Progenitor cell of endocrine pancreas (in vitro differentiated cells): Measurements from ENCODE around the gene MROH7. TPM values are rescaled to one million over a fixed set of nuclear protein-coding genes. Genes with fewer than 3 reads are reported as not detected.

Experiments used
- DNase-seq: peaks from one replicate; pipeline ENCODE4 v3.0.0; 2021; ENCODE audit warnings: low spot score; ENCODE audit not compliant: unreplicated experiment
- H3K27ac Mint-ChIP-seq: 2 replicates; pipeline ENCODE4 v1.8.0; 2021; ENCODE audit warnings: mild to moderate bottlenecking, moderate library complexity, mixed read lengths
- H3K27me3 Mint-ChIP-seq: 2 replicates; pipeline ENCODE4 v1.8.0; 2021; ENCODE audit warnings: mixed read lengths
- H3K36me3 Mint-ChIP-seq: 2 replicates; pipeline ENCODE4 v1.8.0; 2022; ENCODE audit warnings: mixed read lengths; ENCODE audit not compliant: insufficient read depth
- H3K4me1 Mint-ChIP-seq: 2 replicates; pipeline ENCODE4 v1.8.0; 2021; ENCODE audit warnings: low read depth, mixed read lengths
- H3K4me3 Mint-ChIP-seq: 2 replicates; pipeline ENCODE4 v1.8.0; 2021; ENCODE audit warnings: low read depth, mild to moderate bottlenecking, moderate library complexity, mixed read lengths
- H3K9me3 Mint-ChIP-seq: 2 replicates; pipeline ENCODE4 v1.8.0; 2021; ENCODE audit warnings: low read depth, mixed read lengths
- CTCF ChIP-seq: fragments of 200-600 bp; sonication (generic); IDR thresholded peaks from one replicate; pipeline ENCODE4 v1.5.0; 2021; ENCODE audit warnings: antibody characterized with exemption, mild to moderate bottlenecking; ENCODE audit not compliant: unreplicated experiment
- total RNA-seq: library from RNA; stranded (reverse); gene quantifications from 2 replicates; pipeline ENCODE4 v1.2.1, GENCODE V29; 2021

MROH7 gene
- total RNA-seq, 1 donor from 2014 or later, result 0.50 TPM

DNA sequence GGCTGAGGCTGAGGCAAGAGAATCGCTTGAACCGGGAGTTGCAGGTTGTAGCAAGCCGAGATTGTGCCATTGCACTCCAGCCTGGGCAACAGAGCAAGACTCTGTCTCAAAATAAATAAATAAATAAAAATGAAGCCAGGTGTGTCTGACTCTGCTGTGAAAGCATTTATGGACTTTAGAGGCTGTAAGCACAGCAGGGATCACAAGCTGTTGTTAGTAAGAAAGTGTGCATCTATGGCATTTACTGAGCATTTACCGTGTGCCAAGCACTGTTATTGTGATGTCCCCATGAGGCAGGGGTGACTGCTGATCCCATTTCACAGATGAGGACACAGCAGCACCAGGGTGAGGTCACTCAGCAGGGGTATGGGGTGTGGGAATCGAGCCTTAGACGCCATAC lies 38.3 kb upstream of the MROH7 start:
- no peak overlapping the region for H3K4me3 Mint-ChIP-seq

DNA sequence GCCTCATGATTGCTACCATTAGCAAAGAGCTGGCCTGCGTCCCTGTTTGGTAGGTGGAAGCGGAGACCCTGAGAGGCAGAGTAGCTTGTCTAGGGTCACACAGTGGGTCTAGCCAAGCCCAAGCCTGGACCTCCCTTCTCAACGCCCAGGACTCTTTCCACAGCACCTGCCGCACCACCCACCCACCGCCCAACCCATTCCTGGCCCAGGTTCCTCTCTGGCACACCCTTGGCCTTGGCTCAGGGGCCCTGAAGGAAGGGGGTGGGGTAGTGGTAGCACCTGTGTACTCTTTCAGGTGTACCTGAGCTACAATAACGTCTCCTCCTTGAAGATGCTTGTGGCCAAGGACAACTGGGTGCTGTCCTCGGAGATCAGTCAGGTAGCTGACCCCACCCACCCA lies 37.5 kb upstream of the MROH7 start:
- H3K27me3 Mint-ChIP-seq, result no peaks in the 10 kb centered on the region
- H3K4me3 Mint-ChIP-seq, result no peak overlapping the region
- no peak overlapping the region for H3K27ac Mint-ChIP-seq
- no peaks in the 10 kb centered on the region for H3K4me1 Mint-ChIP-seq
- no peaks in the 10 kb centered on the region for H3K36me3 Mint-ChIP-seq
- no peaks in the 10 kb centered on the region for H3K9me3 Mint-ChIP-seq
- DNase-seq, result no peak
- no peak for TF ChIP-seq CTCF

More for the DNA sequence above, 38.3 kb upstream of the MROH7 start:
- TF ChIP-seq CTCF, result no peak
- H3K36me3 Mint-ChIP-seq, result no peaks in the 10 kb centered on the region
- no peak for DNase-seq
- no peaks in the 10 kb centered on the region for H3K27me3 Mint-ChIP-seq
- H3K9me3 Mint-ChIP-seq, result no peaks in the 10 kb centered on the region
- H3K4me1 Mint-ChIP-seq, result no peaks in the 10 kb centered on the region
- no peak overlapping the region for H3K27ac Mint-ChIP-seq

DNA sequence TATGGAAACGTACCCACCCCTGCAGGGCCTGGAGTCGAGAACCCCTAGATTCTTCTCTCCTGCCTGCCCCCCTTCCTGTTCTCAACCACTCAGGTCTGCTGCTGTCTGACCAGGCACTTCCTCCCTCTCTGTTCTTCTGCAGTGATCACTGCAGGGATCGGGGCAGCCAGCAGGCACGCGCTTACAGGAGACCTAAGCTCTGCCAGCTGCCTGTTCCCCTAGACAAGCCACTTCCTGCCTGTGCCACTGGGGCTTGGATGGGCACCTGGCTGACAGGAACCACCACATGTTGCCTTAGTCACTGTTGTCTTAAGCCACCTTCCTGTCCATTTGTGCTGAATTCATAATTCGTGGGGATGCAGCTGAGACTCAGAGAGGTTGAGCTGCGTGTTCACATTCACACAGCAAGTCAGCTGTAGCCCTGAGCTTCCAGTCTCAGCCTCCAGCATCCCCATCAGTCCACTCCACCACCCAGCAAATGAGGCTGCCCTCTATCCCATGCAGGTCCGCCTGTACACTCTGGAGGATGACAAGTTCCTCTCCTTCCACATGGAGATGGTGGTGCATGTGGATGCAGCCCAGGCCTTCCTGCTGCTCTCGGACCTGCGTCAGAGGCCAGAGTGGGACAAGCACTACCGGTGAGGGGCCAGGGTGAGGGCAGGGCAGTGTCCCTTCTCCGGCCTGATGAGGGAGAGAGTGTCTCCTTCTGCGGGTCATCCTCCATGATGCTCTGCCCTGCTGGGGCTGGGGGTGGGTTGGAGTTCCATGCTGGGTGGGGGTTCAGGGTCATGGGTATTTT lies 36.8 kb upstream of the MROH7 start:
- no peak for TF ChIP-seq CTCF
- no peak for DNase-seq
- H3K4me1 Mint-ChIP-seq, result no peaks in the 10 kb centered on the region
- H3K4me3 Mint-ChIP-seq, result no peak overlapping the region
- H3K36me3 Mint-ChIP-seq, result no peaks in the 10 kb centered on the region
- H3K27me3 Mint-ChIP-seq, result no peaks in the 10 kb centered on the region
- H3K27ac Mint-ChIP-seq, result no peak overlapping the region
- no peaks in the 10 kb centered on the region for H3K9me3 Mint-ChIP-seq

GRCh38 chr1:54606096-54606989 lies 35.2 kb upstream of the MROH7 start:
- Mint-ChIP-seq H3K27ac (no peak overlapping the region), H3K9me3 (no peaks in the 10 kb centered on the region), H3K36me3 (no peaks in the 10 kb centered on the region), H3K27me3 (no peaks in the 10 kb centered on the region), H3K4me3 (no peak overlapping the region), H3K4me1 (no peaks in the 10 kb centered on the region)
- no peak for DNase-seq
- TF ChIP-seq CTCF, result no peak

- no peaks in the 10 kb centered on the region for H3K27me3 Mint-ChIP-seq
- TF ChIP-seq CTCF, result no peak
- no peak overlapping the region for H3K4me3 Mint-ChIP-seq
- H3K36me3 Mint-ChIP-seq, result no peaks in the 10 kb centered on the region
- no peak overlapping the region for H3K27ac Mint-ChIP-seq
- no peak for DNase-seq
- no peaks in the 10 kb centered on the region for H3K4me1 Mint-ChIP-seq
- H3K9me3 Mint-ChIP-seq, result no peaks in the 10 kb centered on the region
Measured at GRCh38 chr1:54606990-54607325, 34.6 kb upstream of the MROH7 start.
